SH-SY5Y (cell line): ENCODE data around the gene PLXDC1.

Experiments
- GATA2 ChIP-seq: IDR thresholded peaks from 2 replicates; pipeline ENCODE4 v1.6.1; 2011; ENCODE audit warnings: mild to moderate bottlenecking, low read depth, low read length
- GATA3 ChIP-seq: IDR thresholded peaks from 2 replicates; pipeline ENCODE4 v1.6.1; 2011; ENCODE audit warnings: low read depth, mild to moderate bottlenecking, low read length, moderate library complexity

DNA sequence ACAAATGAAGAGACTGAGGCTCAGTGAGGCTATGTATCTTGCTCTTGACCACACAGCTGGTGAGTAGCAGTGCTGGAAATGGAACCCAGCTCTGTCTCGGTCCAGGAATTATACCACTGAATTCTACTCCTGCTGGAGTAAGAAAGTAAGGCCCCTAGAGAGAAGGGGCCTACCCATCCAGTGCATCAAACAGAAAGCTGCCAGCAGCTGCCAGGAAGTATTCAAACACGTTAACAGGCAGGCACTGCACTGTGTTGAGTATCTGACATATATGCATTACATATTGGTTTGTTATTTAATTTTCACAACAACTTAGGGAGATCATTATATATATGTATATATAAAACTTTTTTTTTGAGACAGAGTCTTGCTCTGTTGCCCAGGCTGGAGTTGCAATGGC is 10.5 kb upstream of the PLXDC1 start:
- TF ChIP-seq GATA2 (no peak), GATA3 (no peak)
